HEK293 (cell line): ENCODE data around the gene COPA.

Experiments
- BCL6B ChIP-seq: fragments of 450-650 bp; formaldehyde crosslinking; IDR thresholded peaks from 2 replicates; pipeline ENCODE4 v1.5.1; 2017; ENCODE audit warnings: missing biosample characterization, missing genetic modification characterization
- FEZF1 ChIP-seq: fragments of 450-650 bp; formaldehyde crosslinking; IDR thresholded peaks from 2 replicates; pipeline ENCODE4 v1.5.1; 2016; ENCODE audit warnings: missing biosample characterization, missing genetic modification characterization
- GLI2 ChIP-seq: fragments of 450-650 bp; formaldehyde crosslinking; IDR thresholded peaks from 2 replicates; pipeline ENCODE4; 2017; ENCODE audit warnings: missing biosample characterization, missing genetic modification characterization, low read depth, borderline replicate concordance
- OVOL3 ChIP-seq: fragments of 450-650 bp; formaldehyde crosslinking; IDR thresholded peaks from 2 replicates; pipeline ENCODE4 v1.5.1; 2016; ENCODE audit warnings: missing biosample characterization, missing genetic modification characterization
- TRIM28 ChIP-seq: IDR thresholded peaks from 2 replicates; pipeline ENCODE4 v1.6.1; 2011; ENCODE audit warnings: low read length, control low read depth, borderline replicate concordance
- ZBTB44 ChIP-seq: fragments of 450-650 bp; IDR thresholded peaks from 2 replicates; pipeline ENCODE4 v1.5.1; 2018; ENCODE audit warnings: missing biosample characterization, mild to moderate bottlenecking, missing genetic modification characterization
- ZFHX2 ChIP-seq: fragments of 450-650 bp; formaldehyde crosslinking; conservative IDR thresholded peaks from 2 replicates; pipeline ENCODE4 v1.5.1; 2016; ENCODE audit warnings: missing biosample characterization, missing genetic modification characterization
- ZIC2 ChIP-seq: fragments of 450-650 bp; formaldehyde crosslinking; IDR thresholded peaks from 2 replicates; pipeline ENCODE4 v1.5.1; 2016; ENCODE audit warnings: missing biosample characterization, missing genetic modification characterization
- ZNF114 ChIP-seq: fragments of 450-650 bp; formaldehyde crosslinking; IDR thresholded peaks from 2 replicates; pipeline ENCODE4 v1.5.0; 2017; ENCODE audit warnings: missing biosample characterization, missing genetic modification characterization
- ZNF2 ChIP-seq: fragments of 450-650 bp; formaldehyde crosslinking; IDR thresholded peaks from 2 replicates; pipeline ENCODE4 v1.5.1; 2016; ENCODE audit warnings: missing biosample characterization, missing genetic modification characterization
- ZNF221 ChIP-seq: fragments of 450-650 bp; formaldehyde crosslinking; IDR thresholded peaks from 2 replicates; pipeline ENCODE4 v1.5.1; 2017; ENCODE audit warnings: missing biosample characterization, missing genetic modification characterization, borderline replicate concordance
- ZNF362 ChIP-seq: fragments of 450-650 bp; formaldehyde crosslinking; IDR thresholded peaks from 2 replicates; pipeline ENCODE4 v1.5.1; 2016; ENCODE audit warnings: missing biosample characterization, missing genetic modification characterization
- ZNF610 ChIP-seq: fragments of 450-650 bp; formaldehyde crosslinking; IDR thresholded peaks from 2 replicates; pipeline ENCODE4 v1.5.1; 2016; ENCODE audit warnings: missing biosample characterization, missing genetic modification characterization, borderline replicate concordance
- ZNF629 ChIP-seq: fragments of 450-650 bp; formaldehyde crosslinking; IDR thresholded peaks from 2 replicates; pipeline ENCODE4 v1.5.1; 2017; ENCODE audit warnings: missing biosample characterization, missing genetic modification characterization
- ZNF660 ChIP-seq: fragments of 450-650 bp; IDR thresholded peaks from 2 replicates; pipeline ENCODE4 v1.5.1; 2018; ENCODE audit warnings: missing biosample characterization, mild to moderate bottlenecking, missing genetic modification characterization
- ZNF664 ChIP-seq: fragments of 450-650 bp; formaldehyde crosslinking; IDR thresholded peaks from 2 replicates; pipeline ENCODE4 v1.5.1; 2016; ENCODE audit warnings: missing biosample characterization, missing genetic modification characterization
- ZNF747 ChIP-seq: fragments of 450-650 bp; formaldehyde crosslinking; IDR thresholded peaks from 2 replicates; pipeline ENCODE4 v1.5.1; 2016; ENCODE audit warnings: missing biosample characterization, missing genetic modification characterization
- ZNF791 ChIP-seq: fragments of 450-650 bp; formaldehyde crosslinking; IDR thresholded peaks from 2 replicates; pipeline ENCODE4 v1.5.1; 2016; ENCODE audit warnings: missing biosample characterization, missing genetic modification characterization
- ZNF843 ChIP-seq: fragments of 450-650 bp; formaldehyde crosslinking; IDR thresholded peaks from 2 replicates; pipeline ENCODE4 v1.5.1; 2016; ENCODE audit warnings: missing biosample characterization, missing genetic modification characterization
- ZSCAN30 ChIP-seq: fragments of 450-650 bp; IDR thresholded peaks from 2 replicates; pipeline ENCODE4 v1.5.1; 2018; ENCODE audit warnings: missing biosample characterization, mild to moderate bottlenecking, missing genetic modification characterization, moderate library complexity
- ZXDB ChIP-seq: fragments of 450-650 bp; formaldehyde crosslinking; IDR thresholded peaks from 2 replicates; pipeline ENCODE4 v1.5.1; 2016; ENCODE audit warnings: missing biosample characterization, missing genetic modification characterization
- TF ChIP-seq, protein P1 (sequence below): fragments of 450-650 bp; formaldehyde crosslinking; IDR thresholded peaks from 2 replicates; pipeline ENCODE4 v1.5.1; 2017; ENCODE audit warnings: missing biosample characterization, mild to moderate bottlenecking, missing genetic modification characterization, moderate library complexity
- TF ChIP-seq, protein P2 (sequence below): fragments of 450-650 bp; formaldehyde crosslinking; IDR thresholded peaks from 2 replicates; pipeline ENCODE4 v1.5.1; 2016; ENCODE audit warnings: missing biosample characterization, missing genetic modification characterization
- TF ChIP-seq, protein P3 (sequence below): fragments of 450-650 bp; formaldehyde crosslinking; IDR thresholded peaks from 2 replicates; pipeline ENCODE4 v1.5.1; 2016; ENCODE audit warnings: missing biosample characterization, missing genetic modification characterization
- TF ChIP-seq, protein P4 (sequence below): fragments of 450-650 bp; formaldehyde crosslinking; IDR thresholded peaks from 2 replicates; pipeline ENCODE4 v1.5.1; 2016; ENCODE audit warnings: missing biosample characterization, missing genetic modification characterization

Gene COPA

DNA sequence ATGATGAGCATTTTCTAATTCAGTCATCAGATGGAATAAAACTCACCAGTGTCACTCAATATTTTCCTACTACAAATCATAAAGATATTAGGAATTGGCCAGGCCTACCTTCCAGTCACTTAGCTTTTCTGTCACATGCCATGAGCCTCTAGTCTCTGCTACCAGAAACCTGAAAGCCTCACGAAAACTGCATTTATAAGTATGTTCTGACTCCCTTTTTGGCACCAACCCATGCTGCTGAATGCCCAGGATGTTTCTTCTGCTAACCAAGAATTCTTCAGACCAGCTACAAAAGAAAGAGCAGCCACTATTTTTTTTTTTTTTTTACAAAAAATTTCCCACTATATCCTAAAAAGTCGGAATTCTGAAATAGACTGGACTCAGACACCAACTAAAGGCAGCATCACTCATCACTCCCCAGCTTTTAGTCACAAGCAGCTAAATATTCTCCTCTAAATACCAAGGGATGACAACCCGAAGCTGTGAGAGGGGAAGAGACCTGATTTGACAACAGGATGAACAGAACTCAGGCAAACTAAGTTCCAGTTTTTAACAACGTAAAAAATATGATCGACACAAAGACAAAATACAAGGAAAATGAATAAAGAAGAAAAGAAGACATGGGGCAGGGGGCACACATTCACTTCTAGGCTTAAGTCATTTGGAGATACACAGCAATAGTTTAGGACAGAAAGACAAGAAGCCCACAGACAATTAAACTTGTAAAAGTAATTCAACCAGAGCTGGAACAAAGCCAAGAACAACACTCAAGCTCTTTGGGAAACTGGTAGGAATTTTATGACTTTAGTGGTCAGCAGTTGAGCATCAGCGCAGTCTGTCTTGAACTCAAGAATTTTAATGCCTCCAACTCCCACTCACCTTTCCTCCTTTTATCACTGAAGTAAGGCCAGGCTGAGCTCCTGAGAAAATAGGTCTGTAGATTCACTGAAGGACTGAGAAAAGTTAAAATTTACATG, 82.4 kb downstream of the COPA start (continued):
- TF ChIP-seq, protein P1, sequence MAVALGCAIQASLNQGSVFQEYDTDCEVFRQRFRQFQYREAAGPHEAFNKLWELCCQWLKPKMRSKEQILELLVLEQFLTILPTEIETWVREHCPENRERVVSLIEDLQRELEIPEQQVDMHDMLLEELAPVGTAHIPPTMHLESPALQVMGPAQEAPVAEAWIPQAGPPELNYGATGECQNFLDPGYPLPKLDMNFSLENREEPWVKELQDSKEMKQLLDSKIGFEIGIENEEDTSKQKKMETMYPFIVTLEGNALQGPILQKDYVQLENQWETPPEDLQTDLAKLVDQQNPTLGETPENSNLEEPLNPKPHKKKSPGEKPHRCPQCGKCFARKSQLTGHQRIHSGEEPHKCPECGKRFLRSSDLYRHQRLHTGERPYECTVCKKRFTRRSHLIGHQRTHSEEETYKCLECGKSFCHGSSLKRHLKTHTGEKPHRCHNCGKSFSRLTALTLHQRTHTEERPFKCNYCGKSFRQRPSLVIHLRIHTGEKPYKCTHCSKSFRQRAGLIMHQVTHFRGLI, result peak; percentile 57; the same call in 1 of the 2 replicates
- TF ChIP-seq ZNF843 (tag by site-specific recombination) (peak; percentile 96), ZIC2 (tag by site-specific recombination) (no peak; the same call in 1 of the 2 replicates), ZBTB44 (tag by site-specific recombination) (peak; percentile 95), ZNF664 (tag by site-specific recombination) (no peak; the same call in 1 of the 2 replicates), ZXDB (peak; percentile 87), BCL6B (tag by site-specific recombination) (peak; percentile 72), ZNF747 (tag by site-specific recombination) (no peak), TRIM28 (peak; percentile 46; the same call in 1 of the 2 replicates), ZNF791 (tag by site-specific recombination) (no peak), ZNF362 (peak; percentile 78), ZNF114 (tag by site-specific recombination) (no peak), ZSCAN30 (tag by site-specific recombination) (peak; percentile 96), ZNF660 (tag by site-specific recombination) (peak; percentile 88), ZFHX2 (tag by site-specific recombination) (peak; percentile 79), OVOL3 (tag by site-specific recombination) (peak; percentile 87; the same call in 1 of the 2 replicates), ZNF221 (tag by site-specific recombination) (no peak; the same call in 1 of the 2 replicates), ZNF629 (tag by site-specific recombination) (peak; percentile 83), ZNF2 (tag by site-specific recombination) (peak; percentile 52; the same call in 1 of the 2 replicates), ZNF610 (tag by site-specific recombination) (no peak; the same call in 1 of the 2 replicates), GLI2 (peak; percentile 84), FEZF1 (peak; percentile 98)
- TF ChIP-seq, protein P2, sequence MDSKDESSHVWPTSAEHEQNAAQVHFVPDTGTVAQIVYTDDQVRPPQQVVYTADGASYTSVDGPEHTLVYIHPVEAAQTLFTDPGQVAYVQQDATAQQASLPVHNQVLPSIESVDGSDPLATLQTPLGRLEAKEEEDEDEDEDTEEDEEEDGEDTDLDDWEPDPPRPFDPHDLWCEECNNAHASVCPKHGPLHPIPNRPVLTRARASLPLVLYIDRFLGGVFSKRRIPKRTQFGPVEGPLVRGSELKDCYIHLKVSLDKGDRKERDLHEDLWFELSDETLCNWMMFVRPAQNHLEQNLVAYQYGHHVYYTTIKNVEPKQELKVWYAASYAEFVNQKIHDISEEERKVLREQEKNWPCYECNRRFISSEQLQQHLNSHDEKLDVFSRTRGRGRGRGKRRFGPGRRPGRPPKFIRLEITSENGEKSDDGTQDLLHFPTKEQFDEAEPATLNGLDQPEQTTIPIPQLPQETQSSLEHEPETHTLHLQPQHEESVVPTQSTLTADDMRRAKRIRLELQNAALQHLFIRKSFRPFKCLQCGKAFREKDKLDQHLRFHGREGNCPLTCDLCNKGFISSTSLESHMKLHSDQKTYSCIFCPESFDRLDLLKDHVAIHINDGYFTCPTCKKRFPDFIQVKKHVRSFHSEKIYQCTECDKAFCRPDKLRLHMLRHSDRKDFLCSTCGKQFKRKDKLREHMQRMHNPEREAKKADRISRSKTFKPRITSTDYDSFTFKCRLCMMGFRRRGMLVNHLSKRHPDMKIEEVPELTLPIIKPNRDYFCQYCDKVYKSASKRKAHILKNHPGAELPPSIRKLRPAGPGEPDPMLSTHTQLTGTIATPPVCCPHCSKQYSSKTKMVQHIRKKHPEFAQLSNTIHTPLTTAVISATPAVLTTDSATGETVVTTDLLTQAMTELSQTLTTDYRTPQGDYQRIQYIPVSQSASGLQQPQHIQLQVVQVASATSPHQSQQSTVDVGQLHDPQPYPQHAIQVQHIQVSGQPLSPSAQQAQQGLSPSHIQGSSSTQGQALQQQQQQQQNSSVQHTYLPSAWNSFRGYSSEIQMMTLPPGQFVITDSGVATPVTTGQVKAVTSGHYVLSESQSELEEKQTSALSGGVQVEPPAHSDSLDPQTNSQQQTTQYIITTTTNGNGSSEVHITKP (tag by site-specific recombination), result peak; percentile 26; the same call in 1 of the 2 replicates
- TF ChIP-seq, protein P3, sequence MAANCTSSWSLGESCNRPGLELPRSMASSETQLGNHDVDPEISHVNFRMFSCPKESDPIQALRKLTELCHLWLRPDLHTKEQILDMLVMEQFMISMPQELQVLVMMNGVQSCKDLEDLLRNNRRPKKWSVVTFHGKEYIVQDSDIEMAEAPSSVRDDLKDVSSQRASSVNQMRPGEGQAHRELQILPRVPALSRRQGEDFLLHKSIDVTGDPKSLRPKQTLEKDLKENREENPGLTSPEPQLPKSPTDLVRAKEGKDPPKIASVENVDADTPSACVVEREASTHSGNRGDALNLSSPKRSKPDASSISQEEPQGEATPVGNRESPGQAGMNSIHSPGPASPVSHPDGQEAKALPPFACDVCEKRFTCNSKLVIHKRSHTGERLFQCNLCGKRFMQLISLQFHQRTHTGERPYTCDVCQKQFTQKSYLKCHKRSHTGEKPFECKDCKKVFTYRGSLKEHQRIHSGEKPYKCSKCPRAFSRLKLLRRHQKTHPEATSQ (tag by site-specific recombination), result no peak
- TF ChIP-seq, protein P4, sequence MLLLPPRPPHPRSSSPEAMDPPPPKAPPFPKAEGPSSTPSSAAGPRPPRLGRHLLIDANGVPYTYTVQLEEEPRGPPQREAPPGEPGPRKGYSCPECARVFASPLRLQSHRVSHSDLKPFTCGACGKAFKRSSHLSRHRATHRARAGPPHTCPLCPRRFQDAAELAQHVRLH (tag by site-specific recombination), result peak; percentile 92
